ENCODE measurements around the gene PRSS12. TPM values are rescaled to one million over a fixed set of nuclear protein-coding genes. Genes with fewer than 3 reads are reported as not detected.

The PRSS12 gene
- total and polyA plus RNA-seq, 11 donors: 0.01 to 0.14 (median 0.08) TPM; not detected in 8

DNA sequence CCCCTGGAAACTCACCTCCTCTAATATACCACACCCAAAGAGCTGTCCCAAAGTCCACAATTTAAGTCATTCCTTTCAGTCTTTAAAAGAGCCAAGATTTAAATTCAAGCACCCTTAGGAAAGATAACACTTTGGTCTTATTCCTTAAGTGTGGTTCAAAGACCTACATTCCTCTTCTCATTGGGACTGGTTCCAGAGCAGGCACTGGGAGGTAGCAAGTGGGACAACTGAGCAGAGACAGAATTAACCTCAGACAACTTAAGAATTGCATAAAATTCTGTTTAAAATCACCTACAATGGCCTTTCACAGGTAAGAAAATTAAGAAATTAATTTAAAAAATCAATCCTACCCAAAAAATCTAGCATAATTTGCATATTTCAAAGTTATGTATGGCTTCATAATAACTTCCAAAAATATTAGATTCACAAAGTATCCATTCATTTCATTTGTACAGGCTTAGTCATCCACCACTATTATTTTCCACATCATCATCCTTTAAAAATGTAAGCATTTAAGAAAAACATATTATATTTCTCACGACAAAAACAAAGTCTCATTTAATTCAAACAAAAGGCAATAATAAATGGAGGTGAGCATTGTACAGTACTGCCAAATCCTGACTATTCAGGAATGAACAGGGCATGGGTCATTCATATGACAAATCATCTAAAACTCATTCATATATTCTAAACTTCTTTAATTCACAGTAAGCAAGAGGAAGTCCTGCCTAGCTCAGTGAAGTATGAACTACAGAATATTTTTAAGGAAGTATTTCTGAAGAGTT lies 13.6 kb downstream of the PRSS12 start:
- H3K27me3 ChIP-seq: no peaks in the 10 kb centered on the region
- intact Hi-C loops (cut with DNase I): no loop called here
- H3K27ac ChIP-seq: no peak overlapping the region
- H3K4me1 ChIP-seq: no peaks in the 10 kb centered on the region
- DNase-seq: no peak
- ATAC-seq: no peak
- 73 to 84% (median 79%) methylated on average over 1 of the region's 1 CpG for WGBS, 4 donors
- no peaks in the 10 kb centered on the region for H3K9me3 ChIP-seq
- no peaks in the 10 kb centered on the region for H3K36me3 ChIP-seq
- TF ChIP-seq, protein P1, sequence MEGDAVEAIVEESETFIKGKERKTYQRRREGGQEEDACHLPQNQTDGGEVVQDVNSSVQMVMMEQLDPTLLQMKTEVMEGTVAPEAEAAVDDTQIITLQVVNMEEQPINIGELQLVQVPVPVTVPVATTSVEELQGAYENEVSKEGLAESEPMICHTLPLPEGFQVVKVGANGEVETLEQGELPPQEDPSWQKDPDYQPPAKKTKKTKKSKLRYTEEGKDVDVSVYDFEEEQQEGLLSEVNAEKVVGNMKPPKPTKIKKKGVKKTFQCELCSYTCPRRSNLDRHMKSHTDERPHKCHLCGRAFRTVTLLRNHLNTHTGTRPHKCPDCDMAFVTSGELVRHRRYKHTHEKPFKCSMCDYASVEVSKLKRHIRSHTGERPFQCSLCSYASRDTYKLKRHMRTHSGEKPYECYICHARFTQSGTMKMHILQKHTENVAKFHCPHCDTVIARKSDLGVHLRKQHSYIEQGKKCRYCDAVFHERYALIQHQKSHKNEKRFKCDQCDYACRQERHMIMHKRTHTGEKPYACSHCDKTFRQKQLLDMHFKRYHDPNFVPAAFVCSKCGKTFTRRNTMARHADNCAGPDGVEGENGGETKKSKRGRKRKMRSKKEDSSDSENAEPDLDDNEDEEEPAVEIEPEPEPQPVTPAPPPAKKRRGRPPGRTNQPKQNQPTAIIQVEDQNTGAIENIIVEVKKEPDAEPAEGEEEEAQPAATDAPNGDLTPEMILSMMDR (IDR thresholded peaks at IDR 0.05): no peak
- no peak for TF ChIP-seq POLR2A (IDR thresholded peaks at IDR 0.05)
- no peak overlapping the region for H3K4me3 ChIP-seq

DNA sequence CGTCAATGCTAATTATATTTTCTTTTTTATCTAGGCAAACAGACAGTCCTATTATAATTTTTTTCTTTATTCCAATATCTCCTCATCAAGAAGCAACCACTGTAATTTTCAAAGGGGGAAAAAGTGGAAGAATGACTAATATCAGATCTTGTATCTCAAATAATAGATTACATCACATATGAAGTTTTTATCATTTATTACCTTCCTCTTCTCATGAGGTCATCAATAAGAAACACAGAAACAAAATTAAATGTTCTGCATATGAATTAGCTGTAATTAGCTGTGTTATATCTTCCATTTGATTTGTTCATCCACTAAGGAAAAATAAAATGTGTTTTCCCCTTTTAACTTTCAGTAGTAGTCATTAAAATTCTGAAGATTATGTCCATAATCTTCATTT lies 14.3 kb downstream of the PRSS12 start:
- 80 to 84% (median 84%) methylated on average over 1 of the region's 1 CpG for WGBS, 4 donors
- H3K36me3 ChIP-seq: no peaks in the 10 kb centered on the region
- H3K9me3 ChIP-seq: no peaks in the 10 kb centered on the region
- intact Hi-C loops (cut with DNase I): no loop called here
- ATAC-seq: no peak
- no peak overlapping the region for H3K27ac ChIP-seq
- no peaks in the 10 kb centered on the region for H3K4me1 ChIP-seq
- no peak for TF ChIP-seq POLR2A (IDR thresholded peaks at IDR 0.05)
- TF ChIP-seq, protein P1 (IDR thresholded peaks at IDR 0.05): no peak
- no peak for DNase-seq
- H3K27me3 ChIP-seq: no peaks in the 10 kb centered on the region
- no peak overlapping the region for H3K4me3 ChIP-seq

DNA sequence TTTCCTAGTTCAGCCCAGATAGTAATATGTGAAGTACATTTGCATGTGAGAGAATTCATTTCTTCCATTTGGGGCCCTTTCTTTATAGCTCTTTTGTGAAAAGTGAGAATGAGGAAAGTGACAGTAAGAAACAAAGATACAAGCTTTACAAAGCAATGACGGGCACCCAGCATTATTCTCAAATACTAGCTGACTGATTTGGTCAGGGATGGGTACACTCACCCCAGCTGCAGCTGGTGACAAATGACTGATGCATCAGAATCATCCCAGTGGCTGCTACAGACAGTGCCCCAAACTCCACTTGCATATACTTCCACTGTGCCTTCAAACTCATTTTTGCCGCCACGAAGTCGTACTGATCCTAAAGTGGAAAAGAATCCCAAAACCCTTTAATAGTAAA lies 14.8 kb downstream of the PRSS12 start:
- Histone ChIP-seq H3K27me3 (peaks cover 0 to 2% (median 0%) of the 10 kb centered on the region in 9 donors), H3K36me3 (no peaks in the 10 kb centered on the region), H3K27ac (no peak overlapping the region), H3K9me3 (no peaks in the 10 kb centered on the region), H3K4me3 (no peak overlapping the region), H3K4me1 (no peaks in the 10 kb centered on the region)
- TF ChIP-seq, protein P1 (IDR thresholded peaks at IDR 0.05): no peak
- no peak for TF ChIP-seq POLR2A (IDR thresholded peaks at IDR 0.05)
- ATAC-seq (no peak), DNase-seq (no peak)
- WGBS, 4 donors: 91 to 94% (median 93%) methylated on average over 4 of the region's 4 CpGs
- intact Hi-C loops (cut with DNase I): no loop called here

DNA sequence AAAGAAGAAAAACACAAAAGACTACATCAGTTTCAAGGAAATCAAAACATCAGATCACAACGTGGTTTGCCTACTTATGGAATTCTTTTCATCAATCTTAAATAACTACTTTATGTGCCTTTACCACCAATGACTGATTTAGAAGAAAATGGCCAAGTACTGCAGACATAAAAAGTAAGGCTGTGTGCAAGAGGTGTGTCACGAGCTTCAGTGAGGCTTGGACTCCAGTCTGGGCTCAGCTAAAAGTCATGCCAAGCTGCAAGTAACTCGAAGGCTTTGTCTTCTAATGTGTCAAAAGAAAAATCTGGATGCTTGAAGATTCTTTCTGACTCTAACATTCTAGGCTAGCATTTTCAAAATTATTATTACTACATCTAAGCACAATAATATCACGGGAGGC lies 17.0 kb downstream of the PRSS12 start:
- Histone ChIP-seq H3K27me3 (peaks cover 0 to 2% (median 0%) of the 10 kb centered on the region in 9 donors), H3K4me3 (no peak overlapping the region), H3K36me3 (no peaks in the 10 kb centered on the region), H3K9me3 (no peaks in the 10 kb centered on the region), H3K4me1 (no peaks in the 10 kb centered on the region), H3K27ac (no peak overlapping the region)
- ATAC-seq (no peak), DNase-seq (no peak)
- intact Hi-C loops (cut with DNase I): no loop called here
- 73 to 79% (median 78%) methylated on average over 4 of the region's 4 CpGs for WGBS, 4 donors
- TF ChIP-seq POLR2A (IDR thresholded peaks at IDR 0.05): no peak
- TF ChIP-seq, protein P1 (IDR thresholded peaks at IDR 0.05): no peak
